ACC112 (cell line): ENCODE results near the gene SECTM1.
A peak's percentile ranks its signal among the peaks of the same experiment; 100 is the strongest.

Experiments used
- H2AFZ ChIP-seq: fragments of 200-600 bp; sonication (generic); one replicate; pipeline ENCODE4 v1.6.0; 2017; ENCODE audit warnings: antibody characterized with exemption, low read length; ENCODE audit not compliant: unreplicated experiment
- H3K27ac ChIP-seq: fragments of 200-600 bp; sonication (generic); 2 replicates; pipeline ENCODE4 v1.5.1; 2014; ENCODE audit warnings: low read depth, mild to moderate bottlenecking, antibody characterized with exemption, low read length, moderate library complexity
- H3K27me3 ChIP-seq: fragments of 200-600 bp; sonication (generic); 2 replicates; pipeline ENCODE4 v1.6.1; 2014; ENCODE audit warnings: mild to moderate bottlenecking, antibody characterized with exemption, low read length, moderate library complexity, mixed read lengths; ENCODE audit not compliant: insufficient read depth
- H3K36me3 ChIP-seq: fragments of 200-600 bp; sonication (generic); 2 replicates; pipeline ENCODE4 v1.6.1; 2016; ENCODE audit warnings: mild to moderate bottlenecking, antibody characterized with exemption, low read length, moderate library complexity, mixed read lengths; ENCODE audit not compliant: insufficient read depth
- H3K4me1 ChIP-seq: fragments of 200-600 bp; sonication (generic); one replicate; pipeline ENCODE4 v1.6.1; 2016; ENCODE audit warnings: low read length, mixed read lengths; ENCODE audit not compliant: insufficient read depth, unreplicated experiment, control insufficient read depth
- H3K4me3 ChIP-seq: fragments of 200-600 bp; sonication (generic); 2 replicates; pipeline ENCODE4 v1.5.1; 2014; ENCODE audit warnings: mild to moderate bottlenecking, low read depth, low read length
- H3K79me2 ChIP-seq: fragments of 200-600 bp; sonication (generic); one replicate; pipeline ENCODE4 v1.6.0; 2016; ENCODE audit warnings: low read length; ENCODE audit not compliant: control insufficient read depth, unreplicated experiment, insufficient read depth

Gene SECTM1

GRCh38 chr17:82281076-82281475 is 52.5 kb downstream of the SECTM1 start:
- H3K4me1 ChIP-seq: peaks cover 32% of the 10 kb centered on the region
- no peak overlapping the region for H2AFZ ChIP-seq
- no peak overlapping the region for H3K4me3 ChIP-seq
- no peaks in the 10 kb centered on the region for H3K27me3 ChIP-seq
- H3K79me2 ChIP-seq: no peaks in the 10 kb centered on the region
- H3K27ac ChIP-seq: peak overlapping the region; percentile 21; the same call in 1 of the 2 replicates
- H3K36me3 ChIP-seq: no peaks in the 10 kb centered on the region

GRCh38 chr17:82280537-82280936 is 53.0 kb downstream of the SECTM1 start:
- Histone ChIP-seq H3K79me2 (no peaks in the 10 kb centered on the region), H2AFZ (no peak overlapping the region), H3K27ac (0 out of 2 replicates have a peak overlapping the region, but pooled peaks have one; percentile 21), H3K4me3 (no peak overlapping the region), H3K27me3 (no peaks in the 10 kb centered on the region), H3K4me1 (peaks cover 32% of the 10 kb centered on the region), H3K36me3 (no peaks in the 10 kb centered on the region)

GRCh38 chr17:82278786-82279391 is 54.7 kb downstream of the SECTM1 start:
- H3K27me3 ChIP-seq: no peaks in the 10 kb centered on the region
- H2AFZ ChIP-seq: no peak overlapping the region
- no peak overlapping the region for H3K27ac ChIP-seq
- H3K4me1 ChIP-seq: peaks cover 40% of the 10 kb centered on the region
- H3K79me2 ChIP-seq: peaks cover 6% of the 10 kb centered on the region
- no peaks in the 10 kb centered on the region for H3K36me3 ChIP-seq
- no peak overlapping the region for H3K4me3 ChIP-seq

GRCh38 chr17:82278308-82278707 is 55.3 kb downstream of the SECTM1 start:
- Histone ChIP-seq H3K4me1 (peaks cover 34% of the 10 kb centered on the region), H3K27ac (no peak overlapping the region)

GRCh38 chr17:82277851-82278250 is 55.7 kb downstream of the SECTM1 start:
- Histone ChIP-seq H3K27ac (no peak overlapping the region), H3K4me1 (peaks cover 30% of the 10 kb centered on the region), H3K79me2 (peaks cover 15% of the 10 kb centered on the region), H3K36me3 (no peaks in the 10 kb centered on the region), H3K4me3 (no peak overlapping the region), H2AFZ (no peak overlapping the region), H3K27me3 (no peaks in the 10 kb centered on the region)

More at GRCh38 chr17:82278308-82278707, 55.3 kb downstream of the SECTM1 start:
- H3K4me3 ChIP-seq: no peak overlapping the region
- H3K27me3 ChIP-seq: no peaks in the 10 kb centered on the region
- no peak overlapping the region for H2AFZ ChIP-seq
- H3K36me3 ChIP-seq: no peaks in the 10 kb centered on the region
- H3K79me2 ChIP-seq: peaks cover 10% of the 10 kb centered on the region

- no peak overlapping the region for H3K27ac ChIP-seq
- H3K4me3 ChIP-seq: no peak overlapping the region
- peaks cover 24% of the 10 kb centered on the region for H3K4me1 ChIP-seq
- no peak overlapping the region for H2AFZ ChIP-seq
- peaks cover 5% of the 10 kb centered on the region for H3K36me3 ChIP-seq
- H3K79me2 ChIP-seq: peaks cover 24% of the 10 kb centered on the region
- H3K27me3 ChIP-seq: no peaks in the 10 kb centered on the region
These were observed 56.6 kb downstream of the SECTM1 start for GRCh38 chr17:82276938-82277337.

GRCh38 chr17:82275326-82275725 is 58.2 kb downstream of the SECTM1 start:
- Histone ChIP-seq H3K79me2 (peaks cover 40% of the 10 kb centered on the region), H3K27ac (no peak overlapping the region), H2AFZ (no peak overlapping the region), H3K4me1 (peaks cover 26% of the 10 kb centered on the region), H3K4me3 (no peak overlapping the region), H3K36me3 (peaks cover 14% of the 10 kb centered on the region), H3K27me3 (no peaks in the 10 kb centered on the region)

- peaks cover 35% of the 10 kb centered on the region for H3K4me1 ChIP-seq
- H3K79me2 ChIP-seq: peaks cover 50% of the 10 kb centered on the region
- no peaks in the 10 kb centered on the region for H3K27me3 ChIP-seq
- H3K27ac ChIP-seq: peak overlapping the region; percentile 97; the same call in 1 of the 2 replicates
- H2AFZ ChIP-seq: no peak overlapping the region
- peaks cover 14% of the 10 kb centered on the region for H3K36me3 ChIP-seq
- H3K4me3 ChIP-seq: peak overlapping the region; percentile 99
These were observed 59.2 kb downstream of the SECTM1 start for GRCh38 chr17:82274134-82275020.

GRCh38 chr17:82273327-82274133 is 60.0 kb downstream of the SECTM1 start, which contains the start of gene CSNK1D:
Gene CSNK1D (minus strand): TSS chr17:82273700. CDS start chr17:82273381, 319 bp downstream.
- no peaks in the 10 kb centered on the region for H3K27me3 ChIP-seq
- H3K36me3 ChIP-seq: peaks cover 14% of the 10 kb centered on the region
- peaks cover 42% of the 10 kb centered on the region for H3K4me1 ChIP-seq
- H2AFZ ChIP-seq: peak within 1 kb of the TSS; percentile 76
- H3K27ac ChIP-seq: peak within 1 kb of the TSS; percentile 97
- peak within 1 kb of the TSS; percentile 99 for H3K4me3 ChIP-seq
- H3K79me2 ChIP-seq: peaks cover 57% of the 10 kb centered on the region
